Thoracic aorta (tissue), 2 donors: ENCODE data around the gene KIAA0408. TPM values are rescaled to one million over a fixed set of nuclear protein-coding genes. Genes with fewer than 3 reads are reported as not detected.
"Not testable (repeated sequence)": the region's sequence is repeated elsewhere in the genome, so short reads cannot be mapped to it uniquely, and the experiment has no call there.

Source experiments
- ATAC-seq: fragments of 150-250 bp; one replicate; pipeline ENCODE4 v1.8.0; 2017; ENCODE audit warnings: low read depth; ENCODE audit not compliant: insufficient number of reproducible peaks, low FRiP score
- DNase-seq: peaks from one replicate; pipeline ENCODE4 v3.0.0-alpha.2; 2020; ENCODE audit warnings: low spot score
- H3K27ac ChIP-seq, 2 donors: fragments of 200-600 bp; sonication (generic); 1 replicate in 1 of 2; 2 replicates in 1 of 2; pipeline ENCODE4 v1.5.1; 2016; ENCODE audit warnings: mild to moderate bottlenecking in 2 of 2, moderate library complexity in 2 of 2
- H3K27me3 ChIP-seq: fragments of 200-600 bp; sonication (generic); replicated peaks from 2 replicates; pipeline ENCODE4 v1.6.0; 2016; ENCODE audit warnings: mild to moderate bottlenecking; ENCODE audit not compliant: insufficient read depth
- H3K36me3 ChIP-seq: fragments of 200-600 bp; sonication (generic); one replicate; pipeline ENCODE4 v1.5.1; 2016
- H3K4me1 ChIP-seq, 2 donors: fragments of 200-600 bp; sonication (generic); 1 replicate in 1 of 2; 2 replicates in 1 of 2; pipeline versions ENCODE4 v1.5.1 to v1.6.0; 2016; ENCODE audit warnings: low read depth in 2 of 2, mild to moderate bottlenecking in 1 of 2; ENCODE audit not compliant: control insufficient read depth in 1 of 2
- H3K4me3 ChIP-seq: fragments of 200-600 bp; sonication (generic); 2 replicates; pipeline ENCODE4 v1.5.1; 2016; ENCODE audit warnings: mild to moderate bottlenecking
- H3K9me3 ChIP-seq: fragments of 200-600 bp; sonication (generic); 2 replicates; pipeline ENCODE4 v1.5.1; 2016
- total RNA-seq, 2 donors: library from RNA; depleted of rRNA; stranded (reverse); fragments of >200 nt; gene quantifications; one replicate each; pipeline versions ENCODE4 v1.1.0 to v1.2.3, GENCODE V29; 2016
- TF ChIP-seq, protein P1 (sequence below): fragments of 200-600 bp; sonication (generic); IDR thresholded peaks from one replicate; pipeline ENCODE4 v1.5.1; 2019; ENCODE audit warnings: antibody characterized with exemption

Gene KIAA0408
- total RNA-seq, 2 donors from 2014 or later: 0.68 to 4.7 TPM

DNA sequence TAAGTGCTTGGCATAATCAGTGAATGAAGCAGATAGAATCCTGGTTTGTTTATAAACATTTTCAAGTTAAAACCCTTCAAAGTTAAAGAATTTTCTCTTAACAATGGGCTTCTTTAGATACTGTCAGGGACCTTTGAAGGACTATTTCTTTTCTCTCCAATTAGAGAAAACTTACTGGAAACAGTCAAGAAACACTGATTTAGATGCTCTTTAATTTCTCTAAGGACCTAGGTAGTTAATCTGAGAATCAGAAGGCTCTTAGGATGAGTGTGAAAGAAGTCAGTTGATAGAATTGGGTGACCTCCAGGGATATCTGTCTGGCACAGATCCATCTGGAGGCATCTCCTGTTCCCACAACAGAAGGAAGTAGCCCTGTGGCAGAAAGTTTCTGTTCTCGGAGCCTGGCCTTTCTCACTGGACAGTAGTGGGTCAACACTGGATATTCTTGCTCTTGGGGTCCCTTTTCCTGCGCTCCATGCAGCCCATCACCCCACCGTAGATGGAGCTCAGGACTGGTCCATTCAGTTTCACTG is 22.5 kb downstream of the KIAA0408 start:
- Histone ChIP-seq H3K27me3 (no peaks in the 10 kb centered on the region), H3K4me3 (no peak overlapping the region), H3K27ac (no peak overlapping the region), H3K9me3 (no peaks in the 10 kb centered on the region), H3K4me1 (no peaks in the 10 kb centered on the region), H3K36me3 (no peaks in the 10 kb centered on the region)
- ATAC-seq: no peak
- TF ChIP-seq, protein P1, sequence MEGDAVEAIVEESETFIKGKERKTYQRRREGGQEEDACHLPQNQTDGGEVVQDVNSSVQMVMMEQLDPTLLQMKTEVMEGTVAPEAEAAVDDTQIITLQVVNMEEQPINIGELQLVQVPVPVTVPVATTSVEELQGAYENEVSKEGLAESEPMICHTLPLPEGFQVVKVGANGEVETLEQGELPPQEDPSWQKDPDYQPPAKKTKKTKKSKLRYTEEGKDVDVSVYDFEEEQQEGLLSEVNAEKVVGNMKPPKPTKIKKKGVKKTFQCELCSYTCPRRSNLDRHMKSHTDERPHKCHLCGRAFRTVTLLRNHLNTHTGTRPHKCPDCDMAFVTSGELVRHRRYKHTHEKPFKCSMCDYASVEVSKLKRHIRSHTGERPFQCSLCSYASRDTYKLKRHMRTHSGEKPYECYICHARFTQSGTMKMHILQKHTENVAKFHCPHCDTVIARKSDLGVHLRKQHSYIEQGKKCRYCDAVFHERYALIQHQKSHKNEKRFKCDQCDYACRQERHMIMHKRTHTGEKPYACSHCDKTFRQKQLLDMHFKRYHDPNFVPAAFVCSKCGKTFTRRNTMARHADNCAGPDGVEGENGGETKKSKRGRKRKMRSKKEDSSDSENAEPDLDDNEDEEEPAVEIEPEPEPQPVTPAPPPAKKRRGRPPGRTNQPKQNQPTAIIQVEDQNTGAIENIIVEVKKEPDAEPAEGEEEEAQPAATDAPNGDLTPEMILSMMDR: no peak
- no peak for DNase-seq

DNA sequence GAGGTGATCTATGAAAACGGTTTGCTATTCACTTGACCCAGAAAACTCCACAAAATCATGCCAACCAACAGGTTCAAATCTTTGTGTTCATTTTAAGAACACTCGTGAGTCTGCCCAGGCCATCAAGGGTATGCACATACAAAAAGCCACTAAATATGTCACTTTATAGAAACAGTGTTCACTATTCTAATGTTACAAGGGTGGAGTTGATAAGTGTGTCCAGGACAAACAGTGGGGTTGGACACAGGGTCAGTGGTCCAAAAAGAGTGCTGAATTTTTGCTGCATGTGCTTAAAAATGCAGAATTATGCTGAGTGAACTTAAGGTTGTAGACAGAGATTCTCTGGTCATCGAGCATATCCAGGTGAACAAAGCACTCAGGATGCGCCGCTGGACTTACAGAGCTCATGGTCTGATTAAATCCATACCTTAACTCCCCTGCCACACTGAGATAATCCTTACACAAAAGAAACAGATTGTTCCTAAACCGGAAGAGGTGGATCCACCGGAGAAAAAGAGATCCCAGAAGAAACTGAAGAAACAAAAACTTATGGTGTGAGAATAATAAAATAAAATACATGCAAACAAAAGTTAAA is 23.5 kb downstream of the KIAA0408 start:
- no peaks in the 10 kb centered on the region for H3K36me3 ChIP-seq
- ATAC-seq (no peak), DNase-seq (no peak)
- H3K27ac ChIP-seq: no peak overlapping the region
- no peak overlapping the region for H3K4me3 ChIP-seq
- H3K27me3 ChIP-seq: no peaks in the 10 kb centered on the region
- TF ChIP-seq, protein P1: no peak
- no peaks in the 10 kb centered on the region for H3K4me1 ChIP-seq
- H3K9me3 ChIP-seq: no peaks in the 10 kb centered on the region

DNA sequence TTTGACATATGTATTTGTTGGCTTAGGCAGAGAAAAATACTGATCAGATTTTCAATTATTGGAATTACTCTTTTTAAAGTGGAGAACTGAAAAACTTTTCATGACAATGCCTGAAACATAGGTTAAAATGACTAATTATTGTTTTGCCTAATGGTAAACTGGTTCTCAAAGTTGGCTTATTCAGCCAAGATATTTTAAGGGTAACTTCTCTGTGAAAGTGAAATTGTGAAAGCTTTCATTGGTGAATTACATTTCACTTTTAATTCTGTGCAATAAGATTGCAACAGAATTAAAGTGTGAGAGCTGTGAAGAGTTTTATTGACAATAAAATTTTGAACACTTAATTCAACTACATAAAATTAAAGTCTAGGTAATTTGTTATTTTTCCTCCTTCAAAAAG is 24.5 kb downstream of the KIAA0408 start:
- DNase-seq (no peak), ATAC-seq (no peak)
- Histone ChIP-seq H3K4me1 (no peaks in the 10 kb centered on the region), H3K27ac (no peak overlapping the region), H3K4me3 (no peak overlapping the region), H3K36me3 (no peaks in the 10 kb centered on the region), H3K9me3 (no peaks in the 10 kb centered on the region), H3K27me3 (no peaks in the 10 kb centered on the region)
- TF ChIP-seq, protein P1: no peak

DNA sequence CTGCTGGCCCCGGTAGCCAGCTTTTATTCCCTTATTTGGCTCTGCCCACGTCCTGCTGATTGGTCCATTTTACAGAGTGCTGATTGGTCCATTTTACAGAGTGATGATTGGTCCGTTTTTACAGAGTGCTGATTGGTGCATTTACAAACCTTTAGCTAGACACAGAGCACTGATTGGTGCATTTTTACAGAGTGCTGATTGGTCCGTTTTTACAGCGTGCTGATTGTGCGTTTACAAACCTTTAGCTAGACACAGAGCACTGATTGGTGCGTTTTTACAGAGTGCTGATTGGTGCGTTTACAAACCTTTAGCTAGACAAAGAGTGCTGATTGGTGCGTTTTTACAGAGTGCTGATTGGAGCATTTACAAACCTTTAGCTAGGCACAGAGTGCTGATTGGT is 30.6 kb downstream of the KIAA0408 start:
- H3K27me3 ChIP-seq, H3K27ac ChIP-seq, H3K36me3 ChIP-seq, H3K4me1 ChIP-seq, DNase-seq, H3K9me3 ChIP-seq, ATAC-seq, H3K4me3 ChIP-seq: not testable (repeated sequence)

DNA sequence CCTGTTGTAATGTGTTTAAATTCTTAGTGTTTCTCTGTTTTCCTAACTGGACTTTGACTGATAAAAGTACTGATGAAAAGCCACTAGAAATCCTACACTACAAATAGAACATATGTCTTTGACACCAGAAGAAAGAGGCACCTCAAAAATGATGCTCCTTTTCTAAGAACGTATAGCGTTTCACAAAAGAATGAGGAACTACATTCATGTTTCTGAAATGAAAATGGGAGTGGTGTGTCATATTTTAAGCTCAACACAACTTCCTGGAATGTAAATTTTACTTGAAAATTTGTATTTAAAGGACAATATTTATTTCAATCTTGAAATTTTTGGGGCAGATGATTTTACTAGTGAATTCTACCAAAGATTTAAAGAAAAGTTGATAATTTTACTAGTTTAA is 35.3 kb downstream of the KIAA0408 start:
- no peaks in the 10 kb centered on the region for H3K27me3 ChIP-seq
- H3K4me3 ChIP-seq: no peak overlapping the region
- ATAC-seq: no peak
- TF ChIP-seq, protein P1: no peak
- DNase-seq: no peak
- H3K4me1 ChIP-seq: peaks cover 3 to 7% of the 10 kb centered on the region in 2 donors
- H3K27ac ChIP-seq: no peak overlapping the region
- no peaks in the 10 kb centered on the region for H3K9me3 ChIP-seq
- H3K36me3 ChIP-seq: no peaks in the 10 kb centered on the region

DNA sequence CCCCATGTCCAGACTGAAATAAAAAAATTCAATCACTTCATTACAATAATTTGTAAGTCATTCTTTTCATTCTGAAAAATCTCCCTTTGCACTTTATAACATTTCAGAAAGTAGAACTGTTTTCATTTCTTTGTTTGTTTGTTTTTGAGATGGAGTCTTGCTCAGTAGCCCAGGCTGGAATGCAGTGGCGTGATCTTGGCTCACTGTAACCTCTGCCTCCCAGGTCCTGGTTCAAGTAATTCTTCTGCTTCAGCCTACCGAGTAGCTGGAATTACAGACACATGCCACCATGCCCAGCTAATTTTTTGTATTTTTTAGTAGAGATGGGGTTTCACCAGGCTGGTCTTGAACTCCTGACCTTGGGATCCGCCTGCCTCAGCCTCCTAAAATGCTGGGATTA is 38.0 kb downstream of the KIAA0408 start:
- not testable (repeated sequence) for DNase-seq, H3K4me1 ChIP-seq, H3K27ac ChIP-seq, H3K36me3 ChIP-seq, H3K27me3 ChIP-seq, ATAC-seq, H3K9me3 ChIP-seq, H3K4me3 ChIP-seq
